Measurements from ENCODE around the gene TMEM132D.

The TMEM132D gene

GRCh38 chr12:129152351-129153104 is 751.3 kb downstream of the TMEM132D start:
- DNase-seq: no peak

GRCh38 chr12:129150721-129151120 is 753.1 kb downstream of the TMEM132D start:
- no peak for DNase-seq

- DNase-seq: peak in 1 of 2 experiments; percentile 42
These were observed 758.4 kb downstream of the TMEM132D start for GRCh38 chr12:129145381-129145780.

DNA sequence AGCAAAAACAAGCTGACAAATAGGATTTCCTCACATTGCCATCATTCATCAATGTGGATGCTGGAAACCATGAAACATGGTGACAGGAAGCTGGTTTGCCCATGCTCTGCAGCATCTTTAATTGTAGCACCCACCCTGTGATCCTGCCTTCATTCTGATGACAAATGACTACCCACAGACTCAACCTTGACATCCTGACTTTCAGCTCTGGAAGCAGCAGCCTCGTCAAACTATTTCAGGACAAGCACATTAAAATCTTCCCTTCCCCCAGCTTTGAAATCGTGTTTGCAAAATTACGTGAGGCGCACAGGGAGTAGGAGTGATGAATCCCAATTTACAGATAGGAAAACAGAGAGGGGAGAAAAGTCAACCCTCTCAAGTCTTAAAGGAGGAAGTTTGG is 765.0 kb downstream of the TMEM132D start:
- DNase-seq: no peak

DNA sequence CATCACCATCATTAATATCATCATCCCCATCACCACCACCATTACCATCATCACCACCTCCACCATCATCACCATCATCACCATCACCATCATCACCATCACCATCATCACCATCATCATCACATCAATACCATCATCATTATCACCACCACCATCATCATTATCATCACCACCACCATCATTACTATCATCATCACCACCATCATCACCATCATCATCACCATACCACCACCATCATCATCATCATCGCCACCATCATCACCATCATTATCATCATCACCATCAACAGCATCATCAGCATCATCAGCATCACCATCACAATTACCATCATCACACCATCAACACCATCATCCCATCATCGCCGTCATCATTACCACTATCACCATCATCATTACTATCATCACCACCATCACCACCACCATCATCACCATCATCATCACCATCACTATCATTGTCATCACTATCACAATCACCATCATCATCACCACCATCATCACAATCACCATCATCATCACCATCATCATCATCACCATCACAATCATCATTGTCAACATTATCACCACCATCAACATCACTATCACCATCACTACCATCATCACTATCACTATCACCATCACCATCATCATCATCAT is 767.0 kb downstream of the TMEM132D start:
- DNase-seq: no peak

GRCh38 chr12:129127771-129128170 is 776.1 kb downstream of the TMEM132D start:
- no peak for DNase-seq

DNA sequence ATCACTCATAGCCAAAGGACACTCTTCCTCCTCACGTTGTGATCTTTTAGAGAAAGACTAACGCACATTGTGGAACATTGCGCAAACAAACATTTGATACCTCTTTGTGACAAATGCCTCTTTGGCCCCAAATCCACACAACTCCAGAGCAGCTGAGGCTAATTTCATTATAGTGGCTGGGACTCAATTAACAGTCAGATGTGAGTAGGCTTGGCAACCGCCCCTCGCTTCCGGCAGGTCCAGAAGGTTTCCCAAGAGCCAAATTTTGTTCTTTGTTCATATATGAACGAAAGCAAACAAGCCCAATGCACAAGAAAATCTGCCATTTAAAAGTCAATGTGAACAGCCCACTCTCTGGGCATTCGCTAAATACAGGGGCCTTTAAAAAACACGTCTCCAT is 776.6 kb downstream of the TMEM132D start:
- no peak for DNase-seq

- no peak for DNase-seq
These were observed 784.3 kb downstream of the TMEM132D start for GRCh38 chr12:129119537-129119936.

DNA sequence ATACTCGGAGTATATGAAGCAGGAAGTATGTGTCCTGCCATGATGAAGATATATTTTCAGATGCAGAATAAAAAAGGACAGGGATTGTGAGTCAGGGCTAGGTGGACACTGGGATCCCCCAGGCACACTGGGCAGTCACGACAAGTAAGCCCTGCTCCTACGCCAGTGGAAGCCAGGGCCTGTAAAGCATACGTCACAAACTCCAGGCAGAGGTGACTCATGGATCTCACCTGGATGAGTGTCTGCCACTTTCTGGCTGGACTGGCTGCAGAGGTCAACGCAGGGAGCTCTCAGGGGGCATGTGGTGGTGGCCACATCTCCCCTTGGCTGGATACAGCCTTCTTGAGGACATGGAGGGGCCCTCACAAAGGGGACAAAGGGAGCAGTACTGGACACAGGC is 788.3 kb downstream of the TMEM132D start:
- DNase-seq: no peak

DNA sequence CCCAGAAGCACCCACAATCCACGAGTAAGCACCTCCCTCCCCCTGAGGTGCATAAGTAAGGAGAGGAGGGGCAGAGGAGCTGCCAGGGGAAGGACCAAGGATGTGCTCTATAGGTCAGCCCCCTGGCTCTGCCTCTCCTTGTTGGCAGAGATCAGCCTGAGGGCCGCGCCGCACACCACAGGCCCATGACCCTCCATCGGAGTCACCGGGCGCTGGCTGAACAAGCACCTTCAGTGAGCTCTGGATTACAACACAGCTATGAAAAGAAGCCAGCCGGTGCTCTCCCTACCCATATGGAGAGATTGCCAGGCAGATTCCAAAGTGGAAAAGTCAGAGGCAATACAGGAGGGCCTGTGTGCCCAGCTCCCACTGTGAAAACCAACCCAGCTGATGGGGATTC is 793.2 kb downstream of the TMEM132D start:
- no peak for DNase-seq

DNA sequence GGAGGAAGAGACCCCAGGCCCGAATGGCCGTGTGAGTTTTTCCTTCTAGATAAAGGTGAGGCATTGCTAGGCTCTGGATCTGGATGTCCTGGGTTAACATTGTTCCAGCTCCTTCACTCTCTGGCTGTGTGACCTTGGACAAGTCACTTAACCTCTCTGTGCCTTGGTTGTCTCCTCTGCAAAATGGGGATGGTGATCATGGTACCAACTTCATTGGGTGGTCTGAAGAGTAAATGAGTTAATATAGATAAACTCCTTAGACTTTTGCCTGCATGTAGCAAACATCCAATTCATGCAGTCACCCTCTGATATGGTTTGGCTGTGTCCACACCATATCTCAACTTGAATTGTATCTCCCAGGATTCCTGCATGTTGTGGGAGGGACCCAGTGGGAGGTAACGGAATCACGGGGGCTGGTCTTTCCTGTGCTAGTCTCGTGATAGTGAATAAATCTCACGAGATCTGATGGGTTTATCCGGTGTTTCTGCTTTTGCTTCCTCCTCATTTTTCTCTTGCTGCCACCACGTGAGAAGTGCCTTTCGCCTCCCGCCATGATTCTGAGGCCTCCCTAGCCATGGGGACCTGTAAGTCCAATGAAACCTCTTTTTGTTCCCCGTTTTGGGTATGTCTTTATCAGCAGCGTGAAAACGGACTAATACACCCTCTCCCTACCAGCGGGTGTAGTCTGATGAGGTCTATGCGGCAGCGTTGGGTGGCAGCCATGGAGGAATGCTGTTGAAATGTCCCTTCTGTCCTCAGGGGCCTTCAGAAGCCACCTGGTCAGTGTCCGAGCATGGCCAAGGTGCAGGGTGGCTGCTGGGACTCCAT is 794.4 kb downstream of the TMEM132D start:
- no peak for DNase-seq

GRCh38 chr12:129106772-129107171 is 797.1 kb downstream of the TMEM132D start:
- no peak for DNase-seq

DNA sequence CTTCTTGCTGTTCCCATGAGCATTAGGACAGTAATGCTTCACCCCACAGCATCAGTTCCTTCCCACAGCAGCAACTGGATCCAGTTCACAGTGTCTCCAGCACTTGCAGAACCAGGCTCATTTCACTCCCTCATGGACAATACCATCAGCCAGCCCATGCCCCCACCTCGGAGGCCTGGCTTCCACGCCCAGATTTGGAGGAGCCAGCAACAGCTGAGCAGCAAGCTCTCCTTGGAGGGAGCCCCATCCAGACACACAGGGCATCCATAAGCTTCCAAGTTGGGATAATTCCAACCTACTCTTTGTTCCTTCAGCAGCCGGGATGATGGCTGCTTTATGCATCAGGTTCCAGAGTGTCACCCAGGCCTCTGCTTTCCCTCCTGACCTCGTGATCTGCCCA is 800.6 kb downstream of the TMEM132D start:
- DNase-seq: no peak

DNA sequence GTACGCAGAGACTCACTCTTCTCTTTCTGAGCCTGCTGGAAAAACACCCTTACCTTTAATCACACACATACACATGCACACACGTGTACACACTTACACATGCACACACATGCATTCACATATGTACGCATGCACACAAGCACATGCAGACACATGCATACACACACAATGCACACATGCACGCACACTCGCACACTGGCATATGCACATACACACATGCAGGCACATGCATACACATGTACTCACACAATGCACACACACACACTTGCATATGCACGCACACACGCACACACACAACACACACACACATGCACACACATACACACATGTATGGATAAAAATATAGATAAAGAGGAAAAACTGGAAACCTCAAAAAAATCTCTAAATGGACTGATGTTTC is 801.6 kb downstream of the TMEM132D start:
- DNase-seq: no peak

- no peak for DNase-seq
These were observed 802.0 kb downstream of the TMEM132D start for GRCh38 chr12:129101816-129102215.

GRCh38 chr12:129101404-129101803 is 802.4 kb downstream of the TMEM132D start:
- no peak for DNase-seq

DNA sequence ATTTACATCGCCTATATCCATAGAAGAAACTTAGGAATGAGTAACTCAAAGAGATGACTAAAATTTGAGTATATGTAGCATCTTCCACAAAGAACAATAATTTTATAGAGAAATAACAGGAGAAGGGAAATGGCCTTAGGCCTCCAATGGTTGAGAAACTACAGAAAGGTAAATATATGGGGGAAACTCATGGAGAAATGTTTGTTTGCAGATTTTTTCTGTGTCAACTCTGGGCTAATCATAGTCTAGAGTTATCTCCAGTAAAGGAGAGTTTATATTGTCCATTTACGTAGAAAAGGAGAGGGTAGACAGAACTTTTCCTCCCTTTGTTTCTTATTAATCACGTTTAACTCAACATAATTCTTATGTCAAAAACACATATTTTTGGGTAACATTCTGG is 806.4 kb downstream of the TMEM132D start:
- DNase-seq: no peak

DNA sequence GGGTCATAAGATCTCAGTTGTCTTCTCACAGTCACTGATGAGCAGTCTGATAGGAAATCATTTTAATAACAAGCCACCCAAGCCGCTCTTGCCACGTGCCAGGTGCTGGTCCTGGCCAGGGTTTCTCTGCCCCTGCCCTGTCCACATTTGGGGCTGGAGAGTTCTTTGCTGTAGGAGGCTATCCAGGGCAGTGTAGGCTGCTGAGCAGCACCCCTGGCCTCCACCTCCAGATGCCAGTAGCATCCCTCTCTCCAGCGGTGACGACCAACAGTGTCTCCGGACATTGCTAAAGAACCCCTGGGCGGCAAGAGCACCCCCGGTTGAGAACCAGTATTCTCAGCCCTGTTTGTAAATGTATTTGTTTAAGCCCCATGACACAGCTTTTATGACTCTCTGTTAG is 806.9 kb downstream of the TMEM132D start:
- DNase-seq: no peak

GRCh38 chr12:129096184-129096583 is 807.6 kb downstream of the TMEM132D start:
- no peak for DNase-seq

- no peak for DNase-seq
These were observed 814.2 kb downstream of the TMEM132D start for GRCh38 chr12:129089576-129089975.

GRCh38 chr12:129084875-129085826 is 818.7 kb downstream of the TMEM132D start:
- DNase-seq: no peak

GRCh38 chr12:129083121-129083840 is 820.5 kb downstream of the TMEM132D start:
- peak; percentile 33 to 87 for DNase-seq
